ENCODE data around the gene MYO5C.

DNA sequence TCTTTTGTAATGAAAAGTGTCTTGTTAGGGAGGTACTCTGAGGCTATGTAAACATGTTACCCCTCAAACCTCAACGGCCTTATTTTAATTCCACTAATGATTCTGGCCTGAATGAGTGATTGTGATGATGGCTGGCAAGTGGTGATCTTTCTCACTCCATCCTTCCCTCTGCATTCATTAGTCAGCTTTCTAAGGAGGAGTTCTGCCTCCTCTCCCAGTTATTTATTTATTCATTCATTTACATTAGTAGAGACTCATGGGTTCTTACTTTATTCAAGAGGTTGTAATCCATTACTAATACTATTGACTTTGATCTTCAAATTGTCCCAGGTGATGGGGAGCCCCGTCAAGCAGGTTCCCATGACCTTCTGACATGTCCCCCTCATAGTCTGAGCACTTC, 139.7 kb downstream of the MYO5C start:
- TF ChIP-seq, protein P1, sequence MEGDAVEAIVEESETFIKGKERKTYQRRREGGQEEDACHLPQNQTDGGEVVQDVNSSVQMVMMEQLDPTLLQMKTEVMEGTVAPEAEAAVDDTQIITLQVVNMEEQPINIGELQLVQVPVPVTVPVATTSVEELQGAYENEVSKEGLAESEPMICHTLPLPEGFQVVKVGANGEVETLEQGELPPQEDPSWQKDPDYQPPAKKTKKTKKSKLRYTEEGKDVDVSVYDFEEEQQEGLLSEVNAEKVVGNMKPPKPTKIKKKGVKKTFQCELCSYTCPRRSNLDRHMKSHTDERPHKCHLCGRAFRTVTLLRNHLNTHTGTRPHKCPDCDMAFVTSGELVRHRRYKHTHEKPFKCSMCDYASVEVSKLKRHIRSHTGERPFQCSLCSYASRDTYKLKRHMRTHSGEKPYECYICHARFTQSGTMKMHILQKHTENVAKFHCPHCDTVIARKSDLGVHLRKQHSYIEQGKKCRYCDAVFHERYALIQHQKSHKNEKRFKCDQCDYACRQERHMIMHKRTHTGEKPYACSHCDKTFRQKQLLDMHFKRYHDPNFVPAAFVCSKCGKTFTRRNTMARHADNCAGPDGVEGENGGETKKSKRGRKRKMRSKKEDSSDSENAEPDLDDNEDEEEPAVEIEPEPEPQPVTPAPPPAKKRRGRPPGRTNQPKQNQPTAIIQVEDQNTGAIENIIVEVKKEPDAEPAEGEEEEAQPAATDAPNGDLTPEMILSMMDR (IDR thresholded peaks at IDR 0.05), result no peak
- TF ChIP-seq POLR2A (IDR thresholded peaks at IDR 0.05), result no peak

Measured in testis (tissue), 2 donors.